GM21528 (cell line): ENCODE results near the gene SLC4A7.
"Not testable (repeated sequence)": the region's sequence is repeated elsewhere in the genome, so short reads cannot be mapped to it uniquely, and the experiment has no call there.

Experiments used
- ATAC-seq: cut with Tn5 transposase; IDR thresholded peaks from one replicate; pipeline ENCODE4 v1.9.1; 2021; ENCODE audit warnings: mild to moderate bottlenecking, moderate library complexity; ENCODE audit not compliant: unreplicated experiment, low FRiP score

SLC4A7 gene

GRCh38 chr3:27484015-27484844 is at the start of gene SLC4A7:
Gene SLC4A7 (minus strand): TSS chr3:27484384. CDS start chr3:27484126, 258 bp downstream.
- peak; percentile 91 for ATAC-seq

- ATAC-seq = no peak
Measured at GRCh38 chr3:27533261-27533607, 49.0 kb upstream of the SLC4A7 start.

GRCh38 chr3:27532426-27533260 is 48.5 kb upstream of the SLC4A7 start:
- ATAC-seq = no peak

- not testable (repeated sequence) for ATAC-seq
Measured at GRCh38 chr3:27531193-27531751, 47.1 kb upstream of the SLC4A7 start.

- no peak for ATAC-seq
Measured at GRCh38 chr3:27528791-27529190, 44.6 kb upstream of the SLC4A7 start.

- no peak for ATAC-seq
Measured at GRCh38 chr3:27526614-27527315, 42.6 kb upstream of the SLC4A7 start.

- no peak for ATAC-seq
Measured at GRCh38 chr3:27521872-27522265, 37.7 kb upstream of the SLC4A7 start.

- ATAC-seq = no peak
Measured at GRCh38 chr3:27521179-27521871, 37.1 kb upstream of the SLC4A7 start.

- no peak for ATAC-seq
Measured at GRCh38 chr3:27511724-27512422, 27.7 kb upstream of the SLC4A7 start.

- no peak for ATAC-seq
Measured at GRCh38 chr3:27509376-27509775, 25.2 kb upstream of the SLC4A7 start.

GRCh38 chr3:27508424-27508823 is 24.2 kb upstream of the SLC4A7 start:
- ATAC-seq = no peak

- no peak for ATAC-seq
Measured at GRCh38 chr3:27507515-27508266, 23.5 kb upstream of the SLC4A7 start.

- ATAC-seq = no peak
Measured at GRCh38 chr3:27507111-27507510, 22.9 kb upstream of the SLC4A7 start.

GRCh38 chr3:27504749-27505148 is 20.6 kb upstream of the SLC4A7 start:
- ATAC-seq = no peak

GRCh38 chr3:27503526-27503925 is 19.3 kb upstream of the SLC4A7 start:
- no peak for ATAC-seq

GRCh38 chr3:27501759-27502158 is 17.6 kb upstream of the SLC4A7 start:
- ATAC-seq = no peak

GRCh38 chr3:27500986-27501385 is 16.8 kb upstream of the SLC4A7 start:
- ATAC-seq = no peak

GRCh38 chr3:27500035-27500434 is 15.9 kb upstream of the SLC4A7 start:
- ATAC-seq = no peak

- ATAC-seq = no peak
Measured at GRCh38 chr3:27494784-27495183, 10.6 kb upstream of the SLC4A7 start.
